NB4 (cell line): ENCODE measurements around the gene SUN5.

Source experiments
- CTCF ChIP-seq: IDR thresholded peaks from one replicate; pipeline ENCODE4 v1.5.1; 2012; ENCODE audit warnings: low read depth, low read length
- MAX ChIP-seq: IDR thresholded peaks from 2 replicates; pipeline ENCODE4 v1.6.1; 2011; ENCODE audit warnings: low read depth, low read length
- POLR2A ChIP-seq: IDR thresholded peaks from 2 replicates; pipeline ENCODE4 v1.6.1; 2011; ENCODE audit warnings: mild to moderate bottlenecking; ENCODE audit not compliant: insufficient read length; ENCODE audit errors: extremely low read depth

- TF ChIP-seq CTCF (no peak), POLR2A (no peak), MAX (no peak)
Measured at GRCh38 chr20:33006776-33007375, 2.6 kb upstream of the SUN5 start.
